ENCODE measurements around the gene RYR2. TPM values are rescaled to one million over a fixed set of nuclear protein-coding genes. Genes with fewer than 3 reads are reported as not detected.
A peak's percentile ranks its signal among the peaks of the same experiment; 100 is the strongest.

Gene RYR2
- total and polyA plus RNA-seq, 4 donors: 0.43 to 11.6 (median 2.0) TPM

GRCh38 chr1:237608433-237608832 lies 566.4 kb downstream of the RYR2 start:
- no peaks in the 10 kb centered on the region for H3K27me3 ChIP-seq (ENCODE audit: control insufficient read depth in 3 of 3, insufficient read depth in 3 of 3, low read length in 2 of 3)
- H3K27ac ChIP-seq (ENCODE audit: low read depth in 1 of 2, low read length in 1 of 2): no peak overlapping the region
- H3K4me3 ChIP-seq: no peak overlapping the region
- H3K36me3 ChIP-seq (ENCODE audit: control insufficient read depth in 4 of 4, insufficient read depth in 4 of 4, low read length in 4 of 4): peaks cover 0 to 3% (median 0%) of the 10 kb centered on the region in 4 donors
- no peak for DNase-seq
- TF ChIP-seq CTCF (IDR thresholded peaks at IDR 0.05; ENCODE audit: control extremely low read depth, extremely low read depth): no peak
- no peak overlapping the region for H3K9ac ChIP-seq (ENCODE audit: insufficient read depth in 1 of 2, low read length in 2 of 2)
- ATAC-seq (ENCODE audit: insufficient read depth, low FRiP score): no peak
- H3K4me1 ChIP-seq (ENCODE audit: control insufficient read depth in 5 of 5, insufficient read depth in 5 of 5, low read length in 5 of 5): peaks cover 0 to 5% (median 0%) of the 10 kb centered on the region in 5 donors
- no peaks in the 10 kb centered on the region for H3K9me3 ChIP-seq (ENCODE audit: control insufficient read depth in 4 of 4, insufficient read depth in 3 of 4, low read length in 3 of 4)
- 78 to 86% methylated on average over 3 of the region's 3 CpGs for WGBS, 2 donors

- H3K27me3 ChIP-seq (ENCODE audit: control insufficient read depth in 3 of 3, insufficient read depth in 3 of 3, low read length in 2 of 3): no peaks in the 10 kb centered on the region
- H3K36me3 ChIP-seq (ENCODE audit: control insufficient read depth in 4 of 4, insufficient read depth in 4 of 4, low read length in 4 of 4): peaks cover 0 to 3% (median 0%) of the 10 kb centered on the region in 4 donors
- no peak overlapping the region for H3K9ac ChIP-seq (ENCODE audit: insufficient read depth in 1 of 2, low read length in 2 of 2)
- H3K9me3 ChIP-seq (ENCODE audit: control insufficient read depth in 4 of 4, insufficient read depth in 3 of 4, low read length in 3 of 4): no peaks in the 10 kb centered on the region
- H3K4me3 ChIP-seq: no peak overlapping the region
- no peak for TF ChIP-seq CTCF (IDR thresholded peaks at IDR 0.05; ENCODE audit: control extremely low read depth, extremely low read depth)
- peaks cover 0 to 5% (median 0%) of the 10 kb centered on the region in 5 donors for H3K4me1 ChIP-seq (ENCODE audit: control insufficient read depth in 5 of 5, insufficient read depth in 5 of 5, low read length in 5 of 5)
- WGBS, 2 donors: 75 to 90% methylated on average over 5 of the region's 5 CpGs
- peak overlapping the region in 1 of 2 donors; percentile 21 for H3K27ac ChIP-seq (ENCODE audit: low read depth in 1 of 2, low read length in 1 of 2)
- ATAC-seq (ENCODE audit: insufficient read depth, low FRiP score) (no peak), DNase-seq (no peak)
Measured at GRCh38 chr1:237610157-237610556, 568.2 kb downstream of the RYR2 start.

GRCh38 chr1:237613984-237614383 lies 572.0 kb downstream of the RYR2 start:
- WGBS, 2 donors: 84 to 85% methylated on average over 9 of the region's 9 CpGs
- H3K4me1 ChIP-seq (ENCODE audit: control insufficient read depth in 5 of 5, insufficient read depth in 5 of 5, low read length in 5 of 5): peaks cover 0 to 10% (median 0%) of the 10 kb centered on the region in 5 donors
- TF ChIP-seq CTCF (IDR thresholded peaks at IDR 0.05; ENCODE audit: control extremely low read depth, extremely low read depth): no peak
- H3K27me3 ChIP-seq (ENCODE audit: control insufficient read depth in 3 of 3, insufficient read depth in 3 of 3, low read length in 2 of 3): no peaks in the 10 kb centered on the region
- H3K9me3 ChIP-seq (ENCODE audit: control insufficient read depth in 4 of 4, insufficient read depth in 3 of 4, low read length in 3 of 4): peaks cover 0 to 5% (median 2%) of the 10 kb centered on the region in 4 donors
- no peak overlapping the region for H3K4me3 ChIP-seq
- H3K36me3 ChIP-seq (ENCODE audit: control insufficient read depth in 4 of 4, insufficient read depth in 4 of 4, low read length in 4 of 4): peaks cover 0 to 8% (median 4%) of the 10 kb centered on the region in 4 donors
- DNase-seq (no peak), ATAC-seq (ENCODE audit: insufficient read depth, low FRiP score) (no peak)
- H3K27ac ChIP-seq (ENCODE audit: low read depth in 1 of 2, low read length in 1 of 2): no peak overlapping the region
- H3K9ac ChIP-seq (ENCODE audit: insufficient read depth in 1 of 2, low read length in 2 of 2): no peak overlapping the region

GRCh38 chr1:237619553-237619952 lies 577.6 kb downstream of the RYR2 start:
- no peak for DNase-seq
- 89 to 91% methylated on average over 5 of the region's 5 CpGs for WGBS, 2 donors
- Histone ChIP-seq H3K9ac (ENCODE audit: insufficient read depth in 1 of 2, low read length in 2 of 2) (no peak overlapping the region), H3K27ac (ENCODE audit: low read depth in 1 of 2, low read length in 1 of 2) (no peak overlapping the region), H3K36me3 (ENCODE audit: control insufficient read depth in 4 of 4, insufficient read depth in 4 of 4, low read length in 4 of 4) (peaks cover 0 to 9% (median 3%) of the 10 kb centered on the region in 4 donors), H3K4me3 (no peak overlapping the region), H3K27me3 (ENCODE audit: control insufficient read depth in 3 of 3, insufficient read depth in 3 of 3, low read length in 2 of 3) (no peaks in the 10 kb centered on the region), H3K4me1 (ENCODE audit: control insufficient read depth in 5 of 5, insufficient read depth in 5 of 5, low read length in 5 of 5) (peaks cover 0 to 5% (median 0%) of the 10 kb centered on the region in 5 donors), H3K9me3 (ENCODE audit: control insufficient read depth in 4 of 4, insufficient read depth in 3 of 4, low read length in 3 of 4) (peaks cover 0 to 6% (median 4%) of the 10 kb centered on the region in 4 donors)
- TF ChIP-seq CTCF (IDR thresholded peaks at IDR 0.05; ENCODE audit: control extremely low read depth, extremely low read depth): no peak
- no peak for ATAC-seq (ENCODE audit: insufficient read depth, low FRiP score)
